Measurements from ENCODE around the gene AUTS2.

- TF ChIP-seq NFRKB (IDR thresholded peaks at IDR 0.05; ENCODE audit: low read depth) (no peak), PATZ1 (CRISPR knock-in tag; IDR thresholded peaks at IDR 0.05; ENCODE audit: borderline replicate concordance) (no peak), TCF15 (CRISPR knock-in tag; IDR thresholded peaks at IDR 0.05) (no peak), SFPQ (IDR thresholded peaks at IDR 0.05; ENCODE audit: low read depth, low read length) (no peak), USF2 (CRISPR knock-in tag; IDR thresholded peaks at IDR 0.05) (no peak), EP300 (IDR thresholded peaks at IDR 0.05; ENCODE audit: low read length) (no peak), NCOA2 (IDR thresholded peaks at IDR 0.05; ENCODE audit: partially characterized antibody in 2 of 2) (no peak), NFIX (CRISPR knock-in tag; IDR thresholded peaks at IDR 0.05; ENCODE audit: low read depth) (no peak), ZNF318 (IDR thresholded peaks at IDR 0.05; ENCODE audit: borderline replicate concordance in 1 of 2, low read depth in 1 of 2) (no peak), PRMT5 (CRISPR knock-in tag; IDR thresholded peaks at IDR 0.05) (no peak)
Observed at GRCh38 chr7:69942573-69942972, 344.3 kb downstream of the AUTS2 start.
